GM12892 (cell line): ENCODE measurements around the gene MROH7.

Source experiments
- DNase-seq: peaks from one replicate; pipeline ENCODE4 v3.0.0; 2011; ENCODE audit not compliant: insufficient read length
- FAIRE-seq: peaks from 2 replicates; lab custom pipeline; 2011; peaks lifted over from hg19 to GRCh38; lab: Jason Lieb, UNC
- POLR2A ChIP-seq: IDR thresholded peaks from 2 replicates; pipeline ENCODE4 v1.6.1; 2011; ENCODE audit warnings: low read depth, low read length, control low read depth
- POLR2AphosphoS5 ChIP-seq: IDR thresholded peaks from 2 replicates; pipeline ENCODE4 v1.6.1; 2011; ENCODE audit warnings: low read depth, low read length, control low read depth
- TAF1 ChIP-seq: IDR thresholded peaks from 2 replicates; pipeline ENCODE4 v1.6.1; 2011; ENCODE audit warnings: low read depth, mild to moderate bottlenecking, control low read depth, low read length, borderline replicate concordance

Gene MROH7

GRCh38 chr1:54645806-54646676, 4.5 kb downstream of the MROH7 start:
- no peak for FAIRE-seq
- TF ChIP-seq TAF1 (no peak), POLR2AphosphoS5 (no peak), POLR2A (no peak)

GRCh38 chr1:54649130-54649898, 7.7 kb downstream of the MROH7 start:
- DNase-seq: no peak
- no peak for FAIRE-seq
- no peak for TF ChIP-seq POLR2A
- TF ChIP-seq POLR2AphosphoS5: no peak
- TF ChIP-seq TAF1: no peak

More at GRCh38 chr1:54645806-54646676, 4.5 kb downstream of the MROH7 start:
- no peak for DNase-seq

- no peak for FAIRE-seq
Observed at GRCh38 chr1:54649921-54650320, 8.3 kb downstream of the MROH7 start.

GRCh38 chr1:54650417-54650816, 8.8 kb downstream of the MROH7 start:
- DNase-seq (no peak), FAIRE-seq (no peak)
- TF ChIP-seq TAF1 (no peak), POLR2A (no peak), POLR2AphosphoS5 (no peak)

More at GRCh38 chr1:54649921-54650320, 8.3 kb downstream of the MROH7 start:
- DNase-seq: no peak
- no peak for TF ChIP-seq TAF1
- TF ChIP-seq POLR2AphosphoS5: no peak
- TF ChIP-seq POLR2A: no peak

GRCh38 chr1:54651608-54652007, 10.0 kb downstream of the MROH7 start:
- no peak for DNase-seq
- no peak for FAIRE-seq
- TF ChIP-seq TAF1 (no peak), POLR2AphosphoS5 (no peak), POLR2A (no peak)

GRCh38 chr1:54652168-54652567, 10.6 kb downstream of the MROH7 start:
- FAIRE-seq (no peak), DNase-seq (no peak)
- TF ChIP-seq POLR2AphosphoS5 (no peak), POLR2A (no peak), TAF1 (no peak)

- no peak for FAIRE-seq
- no peak for TF ChIP-seq TAF1
- no peak for TF ChIP-seq POLR2A
- no peak for TF ChIP-seq POLR2AphosphoS5
Observed at GRCh38 chr1:54653036-54653435, 11.4 kb downstream of the MROH7 start.

GRCh38 chr1:54658164-54658913, 16.8 kb downstream of the MROH7 start:
- TF ChIP-seq TAF1 (no peak), POLR2A (no peak), POLR2AphosphoS5 (no peak)
- DNase-seq: no peak
- no peak for FAIRE-seq

More at GRCh38 chr1:54653036-54653435, 11.4 kb downstream of the MROH7 start:
- DNase-seq: no peak

- FAIRE-seq (no peak), DNase-seq (no peak)
- no peak for TF ChIP-seq POLR2AphosphoS5
- TF ChIP-seq TAF1: no peak
- TF ChIP-seq POLR2A: no peak
Observed at GRCh38 chr1:54663725-54664124, 22.1 kb downstream of the MROH7 start.

- TF ChIP-seq TAF1: no peak
- TF ChIP-seq POLR2AphosphoS5: no peak
- no peak for TF ChIP-seq POLR2A
- FAIRE-seq (no peak), DNase-seq (no peak)
Observed at GRCh38 chr1:54664364-54664763, 22.8 kb downstream of the MROH7 start.

- DNase-seq: no peak
- no peak for FAIRE-seq
- TF ChIP-seq POLR2AphosphoS5 (no peak), TAF1 (no peak), POLR2A (no peak)
Observed at GRCh38 chr1:54665852-54666251, 24.3 kb downstream of the MROH7 start.
